Prostate gland (tissue), 2 donors: ENCODE data around the gene RBM14. TPM values are rescaled to one million over a fixed set of nuclear protein-coding genes. Genes with fewer than 3 reads are reported as not detected.

Source experiments
- DNase-seq: peaks from one replicate; pipeline ENCODE4 v3.0.0-alpha.2; 2019; ENCODE audit warnings: low spot score
- H3K27ac ChIP-seq, 2 donors: fragments of 200-600 bp; sonication (generic); 2 replicates each; pipeline ENCODE4 v1.5.1; 2017 to 2019
- H3K27me3 ChIP-seq: fragments of 200-600 bp; sonication (generic); replicated peaks from 2 replicates; pipeline ENCODE4 v1.5.1; 2019; ENCODE audit not compliant: insufficient read depth
- H3K36me3 ChIP-seq, 2 donors: fragments of 200-600 bp; sonication (generic); 1 replicate in 1 of 2; 2 replicates in 1 of 2; pipeline versions ENCODE4 v1.5.1 to v1.8.1; 2017 to 2019
- H3K4me1 ChIP-seq: fragments of 200-600 bp; sonication (generic); replicated peaks from 2 replicates; pipeline ENCODE4 v1.5.1; 2019
- H3K4me3 ChIP-seq, 2 donors: fragments of 200-600 bp; sonication (generic); 2 replicates each; pipeline ENCODE4 v1.5.1; 2017 to 2019
- H3K9me3 ChIP-seq: fragments of 200-600 bp; sonication (generic); 2 replicates; pipeline ENCODE4 v1.5.1; 2017
- POLR2A ChIP-seq: fragments of 450-650 bp; IDR thresholded peaks from one replicate; pipeline ENCODE4 v1.6.1; 2016; ENCODE audit warnings: antibody characterized with exemption, mild to moderate bottlenecking
- POLR2AphosphoS5 ChIP-seq: sonication (generic); formaldehyde crosslinking; IDR thresholded peaks from one replicate; pipeline ENCODE4 v1.6.1; 2017; ENCODE audit warnings: antibody characterized with exemption
- WGBS: methylation state at CpG from one replicate; pipeline ENCODE4 v1.1.5; 2018; 5-methylcytosine and 5-hydroxymethylcytosine counted together
- intact Hi-C: fragments of 100-400 bp; cut with DNase I; formaldehyde crosslinking; loops from one replicate; pipeline ENCODE4 v1.14.2; 2022
- total RNA-seq, 2 donors: library from RNA; depleted of rRNA; stranded (reverse); fragments of >200 nt; gene quantifications; one replicate each; pipeline ENCODE4 v1.1.0, GENCODE V29; 2016
- TF ChIP-seq, protein P1 (sequence below), 4 experiments: fragments of 200-600 bp in 2 of 4; fragments of 450-650 bp in 2 of 4; sonication (generic) in 2 of 4; IDR thresholded peaks; 1 replicate in 3 of 4; 2 replicates in 1 of 4; pipeline ENCODE4 v1.5.1; 2016 to 2019; ENCODE audit warnings: antibody characterized with exemption in 4 of 4, mild to moderate bottlenecking in 2 of 4, moderate library complexity in 2 of 4

RBM14 gene
- total RNA-seq, 2 donors from 2014 or later = 45.9 to 98.8 TPM

DNA sequence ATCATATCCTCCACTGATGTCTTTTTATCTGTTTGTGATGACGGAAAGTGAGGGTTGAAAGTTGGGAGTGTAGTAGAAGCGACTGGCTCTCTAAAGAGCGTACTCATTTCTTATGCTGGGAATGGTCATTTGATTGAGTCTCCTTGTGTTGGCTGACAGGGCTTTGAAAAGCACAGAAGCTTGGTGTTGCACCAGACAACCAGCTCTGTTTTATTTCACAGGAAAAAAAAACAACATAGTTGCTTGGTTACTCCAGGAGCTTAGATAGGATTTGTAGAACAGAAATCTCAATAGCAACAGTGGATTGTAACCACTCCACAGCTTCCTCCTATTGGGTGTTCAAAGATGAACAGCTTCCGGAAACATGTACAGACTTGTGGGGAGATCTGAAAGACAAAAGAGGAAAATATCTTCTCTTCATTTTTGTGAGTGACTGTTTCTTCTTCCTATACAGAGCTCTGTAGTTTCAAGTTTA is 2.7 kb downstream of the RBM14 start:
- Histone ChIP-seq H3K36me3 (no peaks in the 10 kb centered on the region), H3K27me3 (no peaks in the 10 kb centered on the region), H3K4me1 (peaks cover 11% of the 10 kb centered on the region), H3K9me3 (no peaks in the 10 kb centered on the region), H3K27ac (peak overlapping the region; percentile 19 to 94), H3K4me3 (peak overlapping the region; percentile 80 to 95)
- 39% methylated on average over 4 of the region's 4 CpGs for WGBS
- DNase-seq = no peak
- TF ChIP-seq POLR2A (no peak), POLR2AphosphoS5 (no peak)
- TF ChIP-seq, protein P1, sequence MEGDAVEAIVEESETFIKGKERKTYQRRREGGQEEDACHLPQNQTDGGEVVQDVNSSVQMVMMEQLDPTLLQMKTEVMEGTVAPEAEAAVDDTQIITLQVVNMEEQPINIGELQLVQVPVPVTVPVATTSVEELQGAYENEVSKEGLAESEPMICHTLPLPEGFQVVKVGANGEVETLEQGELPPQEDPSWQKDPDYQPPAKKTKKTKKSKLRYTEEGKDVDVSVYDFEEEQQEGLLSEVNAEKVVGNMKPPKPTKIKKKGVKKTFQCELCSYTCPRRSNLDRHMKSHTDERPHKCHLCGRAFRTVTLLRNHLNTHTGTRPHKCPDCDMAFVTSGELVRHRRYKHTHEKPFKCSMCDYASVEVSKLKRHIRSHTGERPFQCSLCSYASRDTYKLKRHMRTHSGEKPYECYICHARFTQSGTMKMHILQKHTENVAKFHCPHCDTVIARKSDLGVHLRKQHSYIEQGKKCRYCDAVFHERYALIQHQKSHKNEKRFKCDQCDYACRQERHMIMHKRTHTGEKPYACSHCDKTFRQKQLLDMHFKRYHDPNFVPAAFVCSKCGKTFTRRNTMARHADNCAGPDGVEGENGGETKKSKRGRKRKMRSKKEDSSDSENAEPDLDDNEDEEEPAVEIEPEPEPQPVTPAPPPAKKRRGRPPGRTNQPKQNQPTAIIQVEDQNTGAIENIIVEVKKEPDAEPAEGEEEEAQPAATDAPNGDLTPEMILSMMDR (IDR thresholded peaks at IDR 0.05) = no peak
- intact Hi-C loops = no loop called here

DNA sequence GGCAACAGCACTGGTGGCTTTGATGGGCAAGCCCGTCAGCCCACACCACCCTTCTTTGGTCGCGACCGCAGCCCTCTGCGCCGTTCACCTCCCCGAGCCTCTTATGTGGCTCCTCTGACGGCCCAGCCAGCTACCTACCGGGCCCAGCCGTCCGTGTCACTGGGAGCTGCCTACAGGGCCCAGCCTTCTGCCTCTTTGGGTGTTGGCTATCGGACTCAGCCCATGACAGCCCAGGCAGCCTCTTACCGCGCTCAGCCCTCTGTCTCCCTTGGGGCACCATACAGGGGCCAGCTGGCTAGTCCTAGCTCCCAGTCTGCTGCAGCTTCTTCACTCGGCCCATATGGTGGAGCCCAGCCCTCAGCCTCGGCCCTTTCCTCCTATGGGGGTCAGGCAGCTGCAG is 8.0 kb downstream of the RBM14 start:
- Histone ChIP-seq H3K4me1 (peaks cover 13% of the 10 kb centered on the region), H3K4me3 (no peak overlapping the region), H3K36me3 (peaks cover 25 to 27% of the 10 kb centered on the region in 2 donors), H3K27me3 (no peaks in the 10 kb centered on the region), H3K27ac (no peak overlapping the region), H3K9me3 (no peaks in the 10 kb centered on the region)
- DNase-seq = no peak
- no peak for TF ChIP-seq POLR2AphosphoS5
- no peak for TF ChIP-seq POLR2A
- TF ChIP-seq, protein P1 (IDR thresholded peaks at IDR 0.05) = no peak
- WGBS = 84% methylated on average over 13 of the region's 16 CpGs
- intact Hi-C loops = no loop called here

DNA sequence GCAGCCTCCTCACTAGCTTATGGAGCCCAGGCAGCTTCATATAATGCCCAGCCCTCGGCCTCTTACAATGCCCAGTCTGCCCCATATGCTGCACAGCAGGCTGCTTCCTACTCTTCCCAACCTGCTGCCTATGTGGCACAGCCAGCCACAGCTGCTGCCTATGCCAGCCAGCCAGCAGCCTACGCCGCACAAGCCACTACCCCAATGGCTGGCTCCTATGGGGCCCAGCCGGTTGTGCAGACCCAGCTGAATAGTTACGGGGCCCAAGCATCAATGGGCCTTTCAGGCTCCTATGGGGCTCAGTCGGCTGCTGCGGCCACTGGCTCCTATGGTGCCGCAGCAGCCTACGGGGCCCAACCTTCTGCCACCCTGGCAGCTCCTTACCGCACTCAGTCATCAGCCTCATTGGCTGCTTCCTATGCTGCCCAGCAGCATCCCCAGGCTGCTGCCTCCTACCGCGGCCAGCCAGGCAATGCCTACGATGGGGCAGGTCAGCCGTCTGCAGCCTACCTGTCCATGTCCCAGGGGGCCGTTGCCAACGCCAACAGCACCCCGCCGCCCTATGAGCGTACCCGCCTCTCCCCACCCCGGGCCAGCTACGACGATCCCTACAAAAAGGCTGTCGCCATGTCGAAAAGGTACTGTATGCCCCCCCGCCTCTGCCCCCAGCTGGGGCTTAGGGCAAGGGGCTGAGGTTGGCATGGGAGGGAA is 8.8 kb downstream of the RBM14 start:
- H3K27me3 ChIP-seq = no peaks in the 10 kb centered on the region
- peaks cover 25 to 27% of the 10 kb centered on the region in 2 donors for H3K36me3 ChIP-seq
- no peak for DNase-seq
- no peak overlapping the region for H3K4me3 ChIP-seq
- H3K27ac ChIP-seq = no peak overlapping the region
- intact Hi-C loops = no loop called here
- peaks cover 13% of the 10 kb centered on the region for H3K4me1 ChIP-seq
- no peaks in the 10 kb centered on the region for H3K9me3 ChIP-seq
- TF ChIP-seq POLR2A (no peak), POLR2AphosphoS5 (no peak)
- TF ChIP-seq, protein P1 (IDR thresholded peaks at IDR 0.05) = no peak
- WGBS = 96% methylated on average over 26 of the region's 26 CpGs

DNA sequence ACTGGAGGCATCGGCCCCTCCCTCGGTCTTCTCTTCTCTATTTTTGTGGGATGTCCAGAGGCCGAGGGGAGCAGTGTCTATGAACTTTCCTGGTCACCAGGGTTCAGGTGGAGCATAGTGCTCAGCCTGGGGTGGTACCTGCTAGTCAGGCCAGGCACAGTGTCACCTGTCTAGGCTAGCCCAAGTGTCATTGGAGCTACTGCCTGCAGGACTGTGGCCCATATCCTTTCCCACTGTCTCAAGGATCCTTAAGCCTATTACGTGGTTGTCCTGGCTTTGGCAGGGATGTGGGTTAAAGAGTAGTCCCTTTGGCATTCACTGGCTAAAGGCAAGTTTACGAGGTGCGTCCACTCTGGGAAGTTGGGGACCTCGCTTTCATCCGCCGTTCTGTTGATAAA is 9.3 kb downstream of the RBM14 start:
- no peaks in the 10 kb centered on the region for H3K27me3 ChIP-seq
- intact Hi-C loops = no loop called here
- H3K27ac ChIP-seq = no peak overlapping the region
- 80% methylated on average over 9 of the region's 9 CpGs for WGBS
- TF ChIP-seq POLR2AphosphoS5 = no peak
- TF ChIP-seq, protein P1 (IDR thresholded peaks at IDR 0.05) = no peak
- no peak for TF ChIP-seq POLR2A
- H3K9me3 ChIP-seq = no peaks in the 10 kb centered on the region
- DNase-seq = no peak
- peaks cover 9% of the 10 kb centered on the region for H3K4me1 ChIP-seq
- H3K4me3 ChIP-seq = no peak overlapping the region
- H3K36me3 ChIP-seq = peaks cover 25 to 27% of the 10 kb centered on the region in 2 donors

DNA sequence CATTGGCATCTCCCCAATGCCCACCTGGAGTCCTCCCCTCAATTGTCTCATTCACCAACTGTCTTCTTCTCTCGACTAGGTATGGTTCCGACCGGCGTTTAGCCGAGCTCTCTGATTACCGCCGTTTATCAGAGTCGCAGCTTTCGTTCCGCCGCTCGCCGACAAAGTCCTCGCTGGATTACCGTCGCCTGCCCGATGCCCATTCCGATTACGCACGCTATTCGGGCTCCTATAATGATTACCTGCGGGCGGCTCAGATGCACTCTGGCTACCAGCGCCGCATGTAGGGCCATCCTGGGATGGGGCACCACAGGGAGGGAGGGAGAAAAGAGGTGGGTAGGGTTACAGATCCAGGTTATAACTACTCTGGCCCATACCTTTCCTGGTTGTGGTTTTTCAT is 10.0 kb downstream of the RBM14 start:
- Histone ChIP-seq H3K27ac (no peak overlapping the region), H3K36me3 (peaks cover 25 to 27% of the 10 kb centered on the region in 2 donors), H3K9me3 (no peaks in the 10 kb centered on the region), H3K4me3 (no peak overlapping the region), H3K4me1 (peaks cover 4% of the 10 kb centered on the region), H3K27me3 (no peaks in the 10 kb centered on the region)
- WGBS = 96% methylated on average over 25 of the region's 25 CpGs
- TF ChIP-seq POLR2AphosphoS5 (no peak), POLR2A (no peak)
- TF ChIP-seq, protein P1 (IDR thresholded peaks at IDR 0.05) = no peak
- intact Hi-C loops = no loop called here
- no peak for DNase-seq
